Coronary artery (tissue), 2 donors: Measurements from ENCODE around the gene NIPSNAP3A.

ENCODE experiments used
- DNase-seq: peaks from one replicate; pipeline ENCODE4 v3.0.0-alpha.2; 2017; ENCODE audit warnings: low spot score
- H3K27ac ChIP-seq, 2 donors: fragments of 200-600 bp; sonication (generic); one replicate each; pipeline ENCODE4 v1.5.1; 2016 to 2019
- H3K4me3 ChIP-seq: fragments of 200-600 bp; sonication (generic); 2 replicates; pipeline ENCODE4 v1.5.1; 2016; ENCODE audit warnings: mild to moderate bottlenecking, moderate library complexity
- TF ChIP-seq, protein P1 (sequence below): fragments of 200-600 bp; sonication (generic); IDR thresholded peaks from one replicate; pipeline ENCODE4 v1.5.1; 2019; ENCODE audit warnings: antibody characterized with exemption

NIPSNAP3A gene

DNA sequence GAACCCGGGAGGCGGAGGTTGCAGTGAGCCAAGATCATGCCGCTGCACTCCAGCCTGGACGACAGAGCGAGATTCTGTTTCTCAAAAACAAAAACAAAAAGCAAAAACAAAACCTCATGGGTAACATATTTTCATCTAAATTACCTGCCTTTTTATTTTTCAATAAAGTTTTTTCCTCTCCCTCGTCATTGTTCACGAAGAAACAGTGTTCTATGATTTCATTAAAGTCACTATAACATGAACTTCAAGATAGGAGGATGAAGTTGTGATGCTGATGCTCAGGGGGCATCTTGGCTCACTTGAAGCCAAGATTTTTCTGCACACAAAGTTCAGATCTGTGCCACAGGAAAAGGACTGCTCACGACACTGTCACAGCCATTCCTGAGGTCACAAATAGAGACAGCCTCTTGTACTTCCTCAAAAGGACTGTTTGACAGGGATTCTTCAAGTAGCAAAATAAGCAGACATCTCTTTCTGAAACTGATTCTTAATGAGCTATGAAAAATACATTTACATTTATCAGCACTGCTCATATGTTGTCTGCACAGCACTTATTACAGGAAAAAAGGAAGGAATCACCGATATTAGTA is 32.6 kb downstream of the NIPSNAP3A start:
- no peak for DNase-seq
- no peak overlapping the region for H3K4me3 ChIP-seq
- TF ChIP-seq, protein P1, sequence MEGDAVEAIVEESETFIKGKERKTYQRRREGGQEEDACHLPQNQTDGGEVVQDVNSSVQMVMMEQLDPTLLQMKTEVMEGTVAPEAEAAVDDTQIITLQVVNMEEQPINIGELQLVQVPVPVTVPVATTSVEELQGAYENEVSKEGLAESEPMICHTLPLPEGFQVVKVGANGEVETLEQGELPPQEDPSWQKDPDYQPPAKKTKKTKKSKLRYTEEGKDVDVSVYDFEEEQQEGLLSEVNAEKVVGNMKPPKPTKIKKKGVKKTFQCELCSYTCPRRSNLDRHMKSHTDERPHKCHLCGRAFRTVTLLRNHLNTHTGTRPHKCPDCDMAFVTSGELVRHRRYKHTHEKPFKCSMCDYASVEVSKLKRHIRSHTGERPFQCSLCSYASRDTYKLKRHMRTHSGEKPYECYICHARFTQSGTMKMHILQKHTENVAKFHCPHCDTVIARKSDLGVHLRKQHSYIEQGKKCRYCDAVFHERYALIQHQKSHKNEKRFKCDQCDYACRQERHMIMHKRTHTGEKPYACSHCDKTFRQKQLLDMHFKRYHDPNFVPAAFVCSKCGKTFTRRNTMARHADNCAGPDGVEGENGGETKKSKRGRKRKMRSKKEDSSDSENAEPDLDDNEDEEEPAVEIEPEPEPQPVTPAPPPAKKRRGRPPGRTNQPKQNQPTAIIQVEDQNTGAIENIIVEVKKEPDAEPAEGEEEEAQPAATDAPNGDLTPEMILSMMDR: no peak
- no peak overlapping the region for H3K27ac ChIP-seq

DNA sequence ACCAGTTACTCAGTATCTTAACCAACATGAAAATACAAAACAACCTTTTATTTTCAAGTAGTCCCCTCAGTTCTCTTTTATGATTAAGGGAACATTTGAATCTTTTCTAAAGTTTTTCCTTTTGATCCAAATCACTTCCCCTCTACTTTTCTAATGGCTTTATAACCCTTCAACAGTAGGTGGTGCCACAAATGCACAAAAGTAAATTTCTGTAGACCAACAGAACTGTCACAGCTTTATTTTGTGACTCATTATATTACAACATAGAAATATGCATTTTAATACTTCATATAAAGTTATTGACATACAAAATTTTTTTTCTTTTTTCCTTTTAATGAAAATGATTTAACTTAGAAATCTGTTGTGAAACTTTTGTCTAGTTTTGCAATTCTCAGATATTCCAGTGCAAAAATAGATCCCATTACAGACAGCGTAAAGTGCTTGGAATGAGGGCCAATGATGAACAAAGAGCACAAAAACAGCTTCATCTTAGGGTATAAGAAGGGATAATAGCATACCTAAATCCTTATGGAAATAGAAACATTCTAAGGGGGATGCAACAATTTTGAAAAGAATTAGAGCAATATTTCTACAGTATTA is 33.4 kb downstream of the NIPSNAP3A start:
- no peak for DNase-seq
- H3K27ac ChIP-seq: no peak overlapping the region

DNA sequence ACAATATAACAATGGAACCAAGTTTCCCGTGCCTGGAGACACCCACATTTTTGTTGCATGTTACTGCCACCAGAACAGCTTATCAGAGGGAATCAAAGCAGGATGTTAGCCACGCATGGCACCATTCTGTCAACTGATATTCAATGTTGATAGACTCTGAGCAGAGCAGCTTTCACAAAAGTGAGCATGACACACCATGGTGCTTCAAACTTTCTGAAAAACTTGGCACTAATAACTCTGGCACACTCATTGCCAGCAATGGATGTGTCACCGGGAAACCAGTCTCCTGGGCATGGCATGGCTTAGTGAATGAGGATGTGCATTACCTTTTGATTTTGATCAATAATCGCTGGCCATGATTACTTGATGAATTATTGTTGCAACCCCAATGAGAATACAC is 36.1 kb downstream of the NIPSNAP3A start:
- no peak overlapping the region for H3K4me3 ChIP-seq
- no peak for DNase-seq
- TF ChIP-seq, protein P1: no peak
- H3K27ac ChIP-seq: no peak overlapping the region

More for the DNA sequence above, 33.4 kb downstream of the NIPSNAP3A start:
- no peak overlapping the region for H3K4me3 ChIP-seq
- TF ChIP-seq, protein P1: no peak

DNA sequence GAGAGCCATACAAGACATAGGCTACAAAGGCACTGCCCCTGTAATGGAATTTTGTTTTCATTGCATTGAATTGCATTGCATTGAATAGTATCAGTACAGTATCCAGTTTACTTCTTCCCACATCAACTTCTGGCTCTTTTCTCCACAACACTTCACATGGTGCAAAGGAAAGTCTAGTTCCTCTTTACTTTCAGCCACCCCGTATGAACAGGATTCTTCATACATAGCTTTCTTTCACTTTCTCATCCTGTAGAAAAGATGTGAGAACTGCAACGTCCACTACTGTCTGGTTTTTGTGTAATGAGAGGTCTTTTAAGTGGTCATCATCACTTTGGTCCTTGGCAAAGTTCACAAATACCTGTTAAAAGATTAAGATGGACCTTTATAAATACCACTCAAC is 36.6 kb downstream of the NIPSNAP3A start:
- TF ChIP-seq, protein P1: no peak
- H3K27ac ChIP-seq: no peak overlapping the region

DNA sequence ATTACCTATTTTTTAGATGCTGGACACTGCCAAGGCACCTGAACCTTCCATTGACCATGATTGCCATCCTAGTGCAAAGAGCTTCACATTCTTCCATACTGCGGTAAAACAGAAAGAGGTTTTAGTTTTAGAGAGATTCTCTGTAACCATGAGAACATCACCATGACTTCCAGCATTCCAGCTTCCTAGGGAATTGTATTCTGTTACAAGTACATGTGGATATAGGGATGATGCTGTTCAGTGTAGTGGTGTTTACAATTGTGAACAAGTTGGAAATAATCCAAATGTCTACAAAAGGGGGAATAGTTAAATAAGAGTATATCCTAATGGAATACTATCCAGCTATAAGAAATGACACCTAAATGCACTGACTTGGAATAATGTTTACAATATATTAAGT is 38.8 kb downstream of the NIPSNAP3A start:
- DNase-seq: no peak
- TF ChIP-seq, protein P1: no peak
- Histone ChIP-seq H3K4me3 (no peak overlapping the region), H3K27ac (no peak overlapping the region)

More for the DNA sequence above, 36.6 kb downstream of the NIPSNAP3A start:
- no peak overlapping the region for H3K4me3 ChIP-seq
- no peak for DNase-seq

DNA sequence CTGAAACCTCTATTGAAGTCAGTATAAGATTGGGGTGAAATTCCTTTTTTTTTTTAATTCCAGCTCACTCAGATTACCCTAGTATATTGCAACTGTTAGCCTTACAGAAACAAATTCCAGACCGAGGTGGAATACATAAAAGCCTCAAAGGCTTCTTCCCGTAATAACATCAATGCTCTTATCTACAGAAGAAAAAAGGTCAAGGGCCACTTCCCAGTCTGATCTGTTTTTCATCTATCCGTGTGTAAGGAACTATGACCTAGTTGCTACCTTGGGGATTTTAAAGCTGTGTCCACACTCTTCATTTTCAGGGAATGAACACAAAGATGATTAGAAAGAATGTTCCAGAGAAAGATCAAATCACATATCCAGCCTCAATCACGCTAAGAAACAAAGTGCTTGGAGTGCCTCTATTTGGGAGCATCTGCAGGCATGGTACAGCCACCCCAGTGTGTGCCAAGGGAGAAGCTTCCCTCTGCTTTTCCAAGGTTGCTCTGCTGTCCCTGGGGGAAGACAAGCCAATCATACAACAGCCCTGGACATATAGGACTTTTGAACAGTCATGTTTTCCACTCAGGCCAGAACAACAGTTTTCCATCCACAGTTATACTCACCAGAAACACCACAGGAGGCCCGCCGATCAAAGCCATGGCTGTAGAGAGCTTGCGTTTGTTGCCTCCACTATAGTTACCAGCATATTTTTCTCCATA is 40.0 kb downstream of the NIPSNAP3A start:
- TF ChIP-seq, protein P1: no peak
- DNase-seq: no peak
- no peak overlapping the region for H3K27ac ChIP-seq

DNA sequence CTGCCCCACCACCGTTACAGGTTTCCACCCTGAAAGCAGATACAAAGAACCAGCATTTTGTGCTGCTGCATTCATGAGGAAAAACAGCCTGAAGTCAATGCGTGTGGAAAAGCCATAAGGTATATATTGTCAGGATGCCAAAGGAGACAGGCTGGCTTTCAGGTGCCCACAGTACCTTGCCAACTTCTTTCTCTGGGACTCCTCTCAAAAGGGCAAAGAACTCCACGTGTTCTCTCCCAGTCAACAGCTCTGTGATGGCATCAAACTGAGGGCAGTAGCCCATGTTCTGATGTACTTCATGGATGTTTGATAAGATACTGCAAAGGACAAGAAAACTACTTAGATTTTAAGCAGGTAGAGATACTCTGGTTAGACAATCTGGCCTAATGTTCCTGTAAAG is 40.8 kb downstream of the NIPSNAP3A start:
- TF ChIP-seq, protein P1: no peak
- H3K27ac ChIP-seq: no peak overlapping the region
- no peak for DNase-seq

More for the DNA sequence above, 40.0 kb downstream of the NIPSNAP3A start:
- no peak overlapping the region for H3K4me3 ChIP-seq

More for the DNA sequence above, 40.8 kb downstream of the NIPSNAP3A start:
- no peak overlapping the region for H3K4me3 ChIP-seq
